RPMI7951 (cell line): ENCODE measurements around the gene SVOP. TPM values are rescaled to one million over a fixed set of nuclear protein-coding genes. Genes with fewer than 3 reads are reported as not detected.
"Not testable (repeated sequence)": the region's sequence is repeated elsewhere in the genome, so short reads cannot be mapped to it uniquely, and the experiment has no call there.

Experiments used
- DNase-seq: peaks from one replicate; pipeline ENCODE4 v3.0.0-alpha.2; 2012; ENCODE audit warnings: low read depth
- total RNA-seq: library from RNA; depleted of rRNA; stranded (reverse); fragments of >200 nt; shearing (Covaris generic); gene quantifications from 2 replicates; pipeline ENCODE4 v1.2.3, GENCODE V29; 2014; rRNA removed

Gene SVOP
- under 0.01 TPM in 1 of 2 replicates, not detected in the other for total RNA-seq

DNA sequence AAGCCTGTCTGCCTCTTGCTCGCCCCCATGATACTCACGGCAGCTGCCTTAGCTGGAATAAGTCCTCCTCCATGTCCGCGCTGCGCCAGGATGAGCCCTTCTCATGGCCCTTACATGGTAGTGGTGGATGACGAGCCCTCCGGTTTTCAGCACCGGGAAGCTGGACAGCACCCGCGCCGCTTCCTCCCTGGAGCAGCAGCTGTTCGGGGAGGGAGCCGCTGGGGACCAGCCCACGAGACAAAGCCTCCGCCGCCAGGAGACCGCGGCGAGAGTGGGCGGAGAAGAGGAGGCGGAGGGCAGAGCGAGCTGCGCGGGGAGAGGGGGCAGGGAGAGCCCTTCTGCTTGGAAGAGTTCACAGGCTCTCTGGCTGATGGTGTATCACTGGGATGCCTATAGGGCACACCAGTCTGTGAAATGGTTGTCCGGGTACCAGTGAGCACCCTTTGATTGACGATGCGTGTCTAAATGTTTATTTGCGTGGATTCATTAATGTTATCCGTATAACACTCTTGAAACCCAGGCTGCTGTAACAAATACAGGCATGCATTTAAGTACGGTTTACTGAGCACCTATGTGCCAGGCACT, at the start of gene SVOP:
TSS of gene SVOP (minus strand) at position 273 of the 585 bp plus-strand sequence. CDS start at position 73, 200 bp downstream.
- peak; percentile 80 for DNase-seq

DNA sequence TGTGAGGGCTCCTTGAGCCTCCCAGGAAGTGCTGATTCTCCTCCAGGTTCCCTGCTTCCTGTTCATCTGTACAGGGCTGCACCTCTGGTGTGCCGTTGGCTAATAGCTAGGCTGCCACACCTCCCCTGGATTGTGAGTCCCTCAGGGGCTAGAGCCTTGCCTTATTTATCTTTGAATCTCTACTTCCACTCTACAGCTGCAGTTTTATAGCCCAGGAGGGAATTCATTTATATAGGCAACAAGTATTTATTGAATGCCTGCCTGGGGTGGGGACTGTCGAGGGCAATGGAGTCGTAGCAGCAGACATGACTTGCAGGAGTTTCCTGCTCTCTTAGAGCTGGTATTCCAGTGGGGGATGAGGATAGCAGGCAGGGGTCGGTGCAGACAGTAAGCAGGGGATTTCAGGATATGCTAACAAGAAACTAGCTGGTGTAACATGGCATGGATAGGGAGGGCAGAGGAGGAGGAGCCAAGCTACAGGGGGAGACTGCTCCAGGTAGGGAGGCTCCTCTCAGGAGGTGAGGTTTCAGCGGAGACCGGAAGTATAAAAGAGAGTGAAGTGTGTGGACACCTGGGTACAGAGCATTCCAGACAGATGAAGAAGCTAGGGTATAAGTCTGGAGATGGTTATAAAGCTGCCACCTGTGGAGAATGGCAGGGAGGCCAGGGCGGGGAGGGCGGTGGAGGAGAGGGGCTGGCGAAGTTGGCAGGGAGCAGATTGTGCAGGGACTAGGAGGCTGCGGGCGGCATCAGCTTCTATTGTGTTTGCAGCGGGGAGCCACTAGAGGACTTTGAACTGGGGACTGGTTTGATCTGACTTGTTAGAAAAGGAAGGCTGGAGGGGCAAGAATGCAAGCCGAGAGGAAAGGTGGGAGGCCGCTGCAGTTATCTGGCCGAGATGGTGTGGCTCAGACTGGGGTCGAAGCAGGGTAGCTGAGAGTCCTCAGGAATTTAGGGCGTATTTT, 48.7 kb upstream of the SVOP start:
- no peak for DNase-seq

- DNase-seq: no peak
These were observed 45.0 kb upstream of the SVOP start for GRCh38 chr12:109065853-109066193.

- no peak for DNase-seq
These were observed 44.4 kb upstream of the SVOP start for GRCh38 chr12:109065154-109065852.

GRCh38 chr12:109064143-109064542, 43.3 kb upstream of the SVOP start:
- no peak for DNase-seq

- DNase-seq: no peak
These were observed 37.9 kb upstream of the SVOP start for GRCh38 chr12:109058773-109059172.

DNA sequence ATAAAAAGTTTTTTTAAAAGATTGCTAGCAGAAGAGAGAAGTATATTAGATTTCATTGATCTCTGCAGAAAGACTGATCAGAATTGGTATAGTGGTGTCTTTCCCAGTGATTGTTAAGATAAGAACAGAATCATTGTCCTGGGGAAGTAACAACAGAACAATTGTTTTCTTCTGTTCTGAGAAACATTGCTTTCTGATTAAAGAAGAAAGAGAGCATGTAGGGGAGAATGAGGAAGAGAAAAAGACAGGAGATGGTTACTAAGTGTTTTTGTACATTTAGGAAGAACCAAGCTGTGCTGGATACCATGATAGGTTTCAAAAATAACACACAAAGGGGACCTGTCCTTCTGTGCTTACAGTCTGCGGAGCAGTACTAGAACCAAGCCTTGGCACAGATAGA, 36.5 kb upstream of the SVOP start:
- no peak for DNase-seq

DNA sequence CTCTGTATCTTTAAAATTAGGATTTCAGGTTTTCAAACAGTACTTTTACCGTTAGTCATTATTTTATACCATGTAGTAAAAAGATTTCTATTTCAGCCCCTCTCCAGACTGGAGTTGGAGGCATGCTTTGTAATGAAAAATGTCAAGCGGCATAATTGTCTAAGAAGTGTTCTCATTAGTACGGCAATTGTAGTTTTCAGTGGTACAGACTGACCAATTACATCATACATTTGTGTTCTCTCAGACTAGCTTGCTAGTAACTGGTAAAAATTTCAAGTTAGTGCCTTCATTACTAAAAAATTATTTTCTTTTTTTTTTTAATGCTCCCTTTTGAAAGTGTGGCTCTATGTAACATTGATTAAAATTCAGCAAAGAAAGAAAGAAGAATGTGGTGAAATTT, 36.0 kb upstream of the SVOP start:
- no peak for DNase-seq

GRCh38 chr12:109054520-109054919, 33.7 kb upstream of the SVOP start:
- no peak for DNase-seq

DNA sequence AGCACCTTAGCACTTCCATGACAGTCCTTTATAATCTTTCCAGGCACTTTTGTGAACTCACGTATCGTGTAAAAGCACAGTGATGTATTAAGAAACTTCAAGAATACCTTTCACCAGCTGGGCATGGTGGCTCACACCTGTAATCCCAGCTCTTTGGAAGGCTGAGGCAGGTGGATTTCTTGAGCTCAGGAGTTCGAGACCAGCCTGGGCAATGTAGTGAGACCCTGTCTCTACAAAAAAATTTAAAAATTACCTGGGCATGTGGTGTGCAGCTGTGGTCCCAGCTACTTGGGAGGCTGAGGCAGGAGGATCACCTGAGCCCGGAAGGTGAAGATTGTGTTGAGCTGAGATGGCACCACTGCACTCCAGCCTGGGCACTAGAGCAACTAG, 33.3 kb upstream of the SVOP start:
- not testable (repeated sequence) for DNase-seq

DNA sequence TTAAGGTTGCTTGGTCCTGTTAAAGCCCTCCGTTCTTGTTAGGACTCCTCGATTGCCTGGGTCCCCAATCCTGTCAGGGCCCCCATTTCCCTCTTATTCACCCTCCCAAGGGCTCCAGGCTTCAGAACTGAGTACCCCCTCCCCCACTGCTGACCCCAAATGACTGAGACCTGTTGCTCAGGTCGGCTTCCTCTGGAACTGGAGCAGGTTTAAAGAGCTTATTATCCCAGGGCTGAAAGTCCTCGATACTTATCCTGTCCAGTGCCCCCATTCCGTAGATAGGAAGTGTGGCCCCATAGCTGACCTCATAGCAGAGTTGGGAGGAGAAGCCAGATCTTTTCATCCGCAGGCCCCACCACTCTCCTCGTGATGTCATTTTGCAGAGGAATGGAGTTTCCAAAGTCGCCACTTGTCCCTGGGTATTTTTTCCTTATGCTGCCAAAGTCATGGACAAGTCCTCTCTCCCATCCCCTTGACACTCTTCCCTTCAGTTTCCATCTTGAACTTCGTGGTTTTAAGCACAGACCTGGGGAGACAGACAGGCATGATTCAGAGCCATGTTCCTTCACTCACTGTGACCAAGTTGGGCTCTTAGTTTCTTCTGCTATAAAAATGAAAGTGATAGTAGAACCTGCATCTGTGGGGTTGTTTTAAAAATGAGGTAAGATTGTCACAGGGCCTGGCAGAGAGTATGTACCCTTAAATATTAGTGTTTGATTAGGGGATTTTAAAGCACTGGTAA, 32.7 kb upstream of the SVOP start:
- peak; percentile 10 for DNase-seq

- DNase-seq: peak; percentile 80
These were observed 31.8 kb upstream of the SVOP start, which contains the start of gene USP30 for GRCh38 chr12:109052414-109053323. Gene USP30, plus strand, starts transcription at chr12:109052576. Its CDS starts 103 bp downstream, at chr12:109052679.

- no peak for DNase-seq
These were observed 31.2 kb upstream of the SVOP start for GRCh38 chr12:109052097-109052413.

GRCh38 chr12:109049794-109050193, 28.9 kb upstream of the SVOP start:
- DNase-seq: not testable (repeated sequence)

- not testable (repeated sequence) for DNase-seq
These were observed 27.8 kb upstream of the SVOP start for GRCh38 chr12:109048706-109049105.

DNA sequence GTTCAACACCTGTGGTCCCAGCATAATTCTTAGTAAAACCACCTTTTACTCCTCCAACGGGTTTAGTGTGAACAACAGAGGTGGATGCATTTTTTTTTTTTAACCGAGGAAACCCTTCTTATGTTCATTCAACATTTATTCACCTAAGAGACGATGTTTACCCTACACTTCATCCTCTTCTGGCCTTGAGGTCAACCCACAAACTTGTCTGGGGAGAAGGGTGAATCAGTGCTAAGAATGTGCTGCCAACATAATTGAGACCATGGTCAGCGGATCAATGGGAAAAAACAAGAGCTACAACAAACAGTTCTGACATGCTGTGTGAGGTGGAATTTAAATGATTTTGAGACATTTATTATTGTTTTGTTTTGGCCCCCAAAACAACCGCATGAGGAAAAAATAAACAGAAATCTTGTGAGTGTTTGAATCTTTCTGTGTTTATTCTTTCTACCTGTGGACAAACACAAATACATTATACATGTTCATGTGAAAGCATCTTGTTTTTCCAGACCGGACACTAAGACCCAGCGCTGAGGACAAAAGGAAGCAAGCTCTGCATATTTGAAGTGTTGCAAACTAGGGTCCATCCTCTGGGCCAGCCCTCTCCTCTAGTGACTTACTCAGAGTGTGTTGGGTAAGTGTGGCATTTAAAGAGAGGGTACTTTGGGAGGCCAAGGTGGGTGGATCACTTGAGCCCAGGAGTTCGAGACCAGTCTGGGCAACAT, 26.4 kb upstream of the SVOP start:
- DNase-seq: peak; percentile 14

DNA sequence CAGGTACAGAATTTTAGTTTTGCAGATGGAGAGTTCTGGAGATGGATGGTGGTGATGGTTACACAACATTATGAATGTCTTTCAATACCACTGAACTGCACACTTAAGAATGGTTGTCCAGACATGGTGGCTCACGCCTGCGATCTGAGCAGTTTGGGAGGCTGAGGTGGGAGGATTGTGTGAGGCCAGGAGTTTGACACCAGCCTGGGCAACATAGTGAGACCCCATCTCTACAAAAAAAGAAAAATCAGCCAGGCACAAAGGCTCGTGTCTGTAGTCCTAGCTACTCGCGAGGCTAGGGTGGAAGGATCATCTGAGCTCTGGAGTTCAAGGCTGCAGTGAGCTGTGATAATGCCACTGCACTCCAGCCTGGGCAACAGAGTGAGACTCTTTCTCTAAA, 23.4 kb upstream of the SVOP start:
- no peak for DNase-seq

- DNase-seq: no peak
These were observed 16.1 kb upstream of the SVOP start for GRCh38 chr12:109036975-109037374.

- DNase-seq: no peak
These were observed 12.7 kb upstream of the SVOP start for GRCh38 chr12:109033239-109034196.
